ENCODE measurements around the gene TMEM134. TPM values are rescaled to one million over a fixed set of nuclear protein-coding genes. Genes with fewer than 3 reads are reported as not detected.

Gene TMEM134
- total and polyA plus RNA-seq, 11 donors = 67.0 to 146 (median 83.6) TPM

DNA sequence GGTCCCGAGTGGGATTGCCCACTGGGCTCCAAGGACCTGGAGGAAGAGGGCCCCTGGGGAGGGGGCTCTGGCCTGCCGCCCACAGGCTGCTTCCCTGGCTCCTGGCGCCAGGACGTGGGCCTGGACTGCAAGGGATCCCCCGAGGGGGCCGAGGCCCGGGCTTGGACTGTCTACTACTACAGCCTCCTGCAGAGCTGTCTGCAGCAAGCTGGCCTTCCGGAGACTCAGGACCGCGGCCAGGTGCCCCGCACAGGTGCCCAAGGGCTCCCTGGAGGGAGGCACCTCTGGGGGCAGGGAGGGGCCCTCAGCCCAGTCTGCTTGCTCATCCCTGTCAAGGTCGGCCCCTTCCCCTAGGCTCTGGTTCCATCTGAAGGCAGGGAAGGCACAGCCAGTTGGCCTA lies 51.6 kb downstream of the TMEM134 start:
- Histone ChIP-seq H3K4me1 (peaks cover 3 to 67% (median 43%) of the 10 kb centered on the region in 12 donors), H3K27me3 (peaks cover 0 to 23% (median 5%) of the 10 kb centered on the region in 9 donors), H3K4me3 (no peak overlapping the region), H3K36me3 (no peaks in the 10 kb centered on the region), H3K9me3 (no peaks in the 10 kb centered on the region), H3K27ac (peak overlapping the region in 11 of 12 donors; percentile 47 to 96 (median 91))
- 74 to 86% (median 80%) methylated on average over 7 to 12 of the region's 12 CpGs for WGBS, 4 donors
- intact Hi-C loops (cut with DNase I) = no loop called here
- ATAC-seq = no peak
- TF ChIP-seq, protein P1, sequence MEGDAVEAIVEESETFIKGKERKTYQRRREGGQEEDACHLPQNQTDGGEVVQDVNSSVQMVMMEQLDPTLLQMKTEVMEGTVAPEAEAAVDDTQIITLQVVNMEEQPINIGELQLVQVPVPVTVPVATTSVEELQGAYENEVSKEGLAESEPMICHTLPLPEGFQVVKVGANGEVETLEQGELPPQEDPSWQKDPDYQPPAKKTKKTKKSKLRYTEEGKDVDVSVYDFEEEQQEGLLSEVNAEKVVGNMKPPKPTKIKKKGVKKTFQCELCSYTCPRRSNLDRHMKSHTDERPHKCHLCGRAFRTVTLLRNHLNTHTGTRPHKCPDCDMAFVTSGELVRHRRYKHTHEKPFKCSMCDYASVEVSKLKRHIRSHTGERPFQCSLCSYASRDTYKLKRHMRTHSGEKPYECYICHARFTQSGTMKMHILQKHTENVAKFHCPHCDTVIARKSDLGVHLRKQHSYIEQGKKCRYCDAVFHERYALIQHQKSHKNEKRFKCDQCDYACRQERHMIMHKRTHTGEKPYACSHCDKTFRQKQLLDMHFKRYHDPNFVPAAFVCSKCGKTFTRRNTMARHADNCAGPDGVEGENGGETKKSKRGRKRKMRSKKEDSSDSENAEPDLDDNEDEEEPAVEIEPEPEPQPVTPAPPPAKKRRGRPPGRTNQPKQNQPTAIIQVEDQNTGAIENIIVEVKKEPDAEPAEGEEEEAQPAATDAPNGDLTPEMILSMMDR (IDR thresholded peaks at IDR 0.05) = no peak
- no peak for TF ChIP-seq POLR2A (IDR thresholded peaks at IDR 0.05)
- no peak for DNase-seq

DNA sequence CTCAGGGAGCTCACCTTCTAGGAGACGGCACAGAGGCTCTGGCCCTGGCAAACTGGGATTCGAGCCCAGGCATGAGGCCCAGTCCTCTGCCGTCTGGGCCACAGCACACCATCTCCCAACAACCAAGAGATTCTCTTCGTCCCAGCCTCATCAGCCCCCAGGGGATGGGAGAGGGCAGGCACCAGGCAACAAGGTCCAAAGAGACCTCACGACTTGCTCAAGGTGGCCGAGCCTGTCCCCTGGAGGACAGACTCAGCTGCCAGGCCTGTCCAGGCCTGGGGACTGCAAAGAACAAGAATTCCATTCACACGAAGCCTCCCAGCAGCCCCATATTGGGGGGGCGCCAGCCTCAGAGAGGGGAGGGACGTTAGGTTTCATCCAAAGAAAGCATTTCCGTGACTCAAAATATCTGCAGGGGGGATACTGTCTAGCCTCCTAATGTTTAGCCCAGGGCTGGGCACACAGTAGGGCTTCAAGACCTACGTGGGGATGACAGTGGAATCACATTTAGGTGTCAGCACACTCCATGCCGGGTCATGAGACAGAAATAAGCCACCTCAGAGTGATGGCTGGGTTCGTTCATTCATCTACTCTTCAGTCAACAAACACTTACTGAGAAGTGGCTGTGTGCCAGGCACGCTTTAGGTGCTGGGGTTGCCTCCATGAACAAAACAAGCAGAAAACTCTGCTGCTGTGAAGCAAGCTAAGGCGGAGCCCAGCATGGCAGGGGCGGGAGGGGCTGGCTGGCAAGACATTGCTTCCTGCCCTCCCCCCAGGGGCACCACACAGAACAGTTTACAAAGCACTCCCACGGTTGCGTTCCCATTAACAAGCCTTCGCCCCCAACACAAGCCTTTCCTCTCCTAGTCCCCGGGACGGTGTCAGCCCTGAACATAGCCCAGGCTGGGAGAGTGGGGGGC lies 52.4 kb downstream of the TMEM134 start:
- no peaks in the 10 kb centered on the region for H3K36me3 ChIP-seq
- peaks cover 0 to 26% (median 8%) of the 10 kb centered on the region in 9 donors for H3K27me3 ChIP-seq
- 49 to 57% (median 53%) methylated on average over 15 to 21 of the region's 21 CpGs for WGBS, 4 donors
- peaks cover 3 to 67% (median 43%) of the 10 kb centered on the region in 12 donors for H3K4me1 ChIP-seq
- DNase-seq (no peak), ATAC-seq (no peak)
- H3K4me3 ChIP-seq = peak overlapping the region in 1 of 12 donors; percentile 52
- no peak for TF ChIP-seq POLR2A (IDR thresholded peaks at IDR 0.05)
- TF ChIP-seq, protein P1 (IDR thresholded peaks at IDR 0.05) = no peak
- intact Hi-C loops (cut with DNase I) = no loop called here
- H3K27ac ChIP-seq = peak overlapping the region in 11 of 12 donors; percentile 47 to 96 (median 91)
- H3K9me3 ChIP-seq = no peaks in the 10 kb centered on the region

DNA sequence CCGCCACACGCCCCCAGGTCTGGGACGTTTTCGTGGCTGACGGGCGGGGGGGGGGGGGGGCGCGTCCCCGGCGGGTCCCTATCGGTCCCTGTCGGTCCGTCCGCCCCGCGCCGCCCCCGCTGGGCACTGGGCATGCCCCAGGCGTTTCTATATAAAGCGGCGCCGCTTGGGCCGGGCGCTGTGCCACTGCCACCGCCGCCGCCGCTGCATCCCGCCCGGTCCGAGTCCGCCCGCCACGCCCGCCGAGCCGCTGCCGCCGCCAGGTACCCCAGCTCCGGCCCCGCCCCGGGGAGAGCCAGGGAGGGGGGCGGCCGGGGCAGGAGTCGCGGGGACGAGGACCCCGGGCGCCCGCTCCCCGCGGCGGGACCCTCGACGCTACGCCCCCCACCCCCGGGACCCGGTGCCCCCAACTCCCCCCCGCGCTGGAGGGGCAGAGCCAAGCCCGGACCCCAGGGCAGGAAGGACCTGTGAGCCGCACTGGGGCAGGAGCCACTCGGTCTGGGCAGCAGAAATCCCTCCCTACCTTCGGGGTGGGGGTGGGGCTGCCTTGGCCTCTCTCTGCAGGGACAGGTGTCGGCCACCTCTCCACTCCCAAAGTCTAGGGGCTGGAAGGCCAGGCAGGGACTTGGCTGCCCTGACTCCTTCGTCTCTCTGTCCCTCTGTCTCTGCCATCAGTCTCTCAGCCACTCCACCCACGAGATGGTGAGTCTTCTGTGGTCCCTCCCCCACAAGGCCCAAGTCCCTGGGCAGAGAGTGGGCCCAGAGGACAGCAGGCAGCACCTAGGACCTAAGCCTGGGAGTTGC lies 53.3 kb downstream of the TMEM134 start, which contains the start of gene CARNS1:
TSS of gene CARNS1 (plus strand) at position 178 of the 804 bp plus-strand sequence. CDS start at position 700, 522 bp downstream.
- Histone ChIP-seq H3K27ac (peak within 1 kb of the TSS in 11 of 12 donors; percentile 8 to 95 (median 75)), H3K4me1 (peaks cover 3 to 59% (median 41%) of the 10 kb centered on the region in 12 donors), H3K4me3 (peak within 1 kb of the TSS in 11 of 12 donors; percentile 25 to 53 (median 43)), H3K9me3 (no peaks in the 10 kb centered on the region), H3K36me3 (no peaks in the 10 kb centered on the region), H3K27me3 (peaks cover 0 to 36% (median 11%) of the 10 kb centered on the region in 9 donors)
- TF ChIP-seq, protein P1 (IDR thresholded peaks at IDR 0.05) = no peak
- TF ChIP-seq POLR2A (IDR thresholded peaks at IDR 0.05) = no peak
- DNase-seq (no peak), ATAC-seq (peak in 2 of 4 donors; percentile 8 to 35)
- intact Hi-C loops (cut with DNase I) = no loop called here
- 6 to 33% (median 10%) methylated on average over 3 to 67 of the region's 67 CpGs for WGBS, 4 donors

All from heart left ventricle (tissue), 16 donors.